MCF 10A (cell line): ENCODE measurements around the gene FSCN2. TPM values are rescaled to one million over a fixed set of nuclear protein-coding genes. Genes with fewer than 3 reads are reported as not detected.

Source experiments
- BruUV-seq: library from RNA; stranded (reverse); fragments of 400-500 nt; replicated peaks from 2 replicates; lab custom pipeline; 2021; lab: Mats Ljungman, UMichigan
- CTCF ChIA-PET: fragments of 300-600 bp; sonication (Branson Sonifier 250); formaldehyde crosslinking; extraction: SDS; loops from one replicate; lab custom pipeline; 2021; ENCODE audit warnings: antibody characterized with exemption, inconsistent platforms; lab: Yijun Ruan, JAX
- POLR2A ChIA-PET: fragments of 300-600, 350-650 bp; sonication (Branson Sonifier 250); formaldehyde crosslinking; extraction: SDS; loops from one replicate; lab custom pipeline; 2020; ENCODE audit warnings: antibody characterized with exemption, inconsistent platforms; lab: Yijun Ruan, JAX
- DNase-seq: peaks from one replicate; pipeline ENCODE4 v3.0.0-alpha.2; 2018; ENCODE audit not compliant: unreplicated experiment
- H3K27ac Mint-ChIP-seq: one replicate; pipeline ENCODE4 v1.8.0; 2022; ENCODE audit warnings: mild to moderate bottlenecking, low read depth, mixed read lengths; ENCODE audit not compliant: unreplicated experiment
- H3K27me3 Mint-ChIP-seq: one replicate; pipeline ENCODE4 v1.8.0; 2022; ENCODE audit warnings: mixed read lengths; ENCODE audit not compliant: insufficient read depth, unreplicated experiment
- H3K36me3 Mint-ChIP-seq: one replicate; pipeline ENCODE4 v1.8.0; 2022; ENCODE audit warnings: mild to moderate bottlenecking, moderate library complexity, mixed read lengths; ENCODE audit not compliant: insufficient read depth, unreplicated experiment
- H3K4me1 Mint-ChIP-seq: one replicate; pipeline ENCODE4 v1.8.0; 2022; ENCODE audit warnings: mixed read lengths; ENCODE audit not compliant: insufficient read depth, unreplicated experiment
- H3K4me3 Mint-ChIP-seq: one replicate; pipeline ENCODE4 v1.8.0; 2022; ENCODE audit warnings: mild to moderate bottlenecking, moderate library complexity, mixed read lengths; ENCODE audit not compliant: unreplicated experiment
- H3K9me3 Mint-ChIP-seq: one replicate; pipeline ENCODE4 v1.8.0; 2022; ENCODE audit warnings: mixed read lengths; ENCODE audit not compliant: unreplicated experiment
- CTCF ChIP-seq: fragments of 200-600 bp; IDR thresholded peaks from one replicate; pipeline ENCODE4 v1.8.0; 2022; ENCODE audit warnings: antibody characterized with exemption, mild to moderate bottlenecking; ENCODE audit not compliant: unreplicated experiment
- intact Hi-C: fragments of 100-400 bp; cut with micrococcal nuclease; formaldehyde crosslinking; loops from 2 replicates; pipeline ENCODE4 v1.14.1; 2022
- total RNA-seq: library from RNA; stranded (reverse); gene quantifications from 2 replicates; pipeline ENCODE4 v1.2.3, GENCODE V29; 2022

FSCN2 gene
- total RNA-seq, 1 experiment from 2014 or later: not detected

GRCh38 chr17:81556175-81556691 is 28.1 kb downstream of the FSCN2 start:
- Mint-ChIP-seq H3K4me1 (peaks cover 7% of the 10 kb centered on the region), H3K36me3 (peaks cover 59% of the 10 kb centered on the region), H3K27me3 (no peaks in the 10 kb centered on the region), H3K4me3 (no peak overlapping the region), H3K9me3 (no peaks in the 10 kb centered on the region), H3K27ac (no peak overlapping the region)
- ChIA-PET POLR2A (interaction anchor here (1.2 to 1.3 kb wide), 2 partner anchors 21 to 42 kb away, joined by 4 to 6 read pairs; no protein-coding TSS in a partner anchor), CTCF (interaction anchor here (0.7 kb wide), 1 partner anchor 13 kb away, joined by 3 read pairs; no protein-coding TSS in a partner anchor)
- DNase-seq: peak; percentile 26
- intact Hi-C loops: no loop called here
- TF ChIP-seq CTCF: no peak
- BruUV-seq: no TSS peak

GRCh38 chr17:81556863-81557262 is 28.7 kb downstream of the FSCN2 start:
- Mint-ChIP-seq H3K9me3 (no peaks in the 10 kb centered on the region), H3K27ac (no peak overlapping the region), H3K27me3 (no peaks in the 10 kb centered on the region), H3K4me3 (no peak overlapping the region), H3K4me1 (peaks cover 6% of the 10 kb centered on the region), H3K36me3 (peaks cover 62% of the 10 kb centered on the region)
- intact Hi-C loops: no loop called here
- no peak for DNase-seq
- POLR2A ChIA-PET: interaction anchor here (0.6 to 1.2 kb wide), 4 partner anchors 10 to 187 kb away, joined by 3 to 6 read pairs (median 4); no protein-coding TSS in a partner anchor
- no peak for TF ChIP-seq CTCF
- CTCF ChIA-PET: no interaction called here
- BruUV-seq: no TSS peak

- no peak for DNase-seq
- H3K4me1 Mint-ChIP-seq: peaks cover 6% of the 10 kb centered on the region
- no peaks in the 10 kb centered on the region for H3K9me3 Mint-ChIP-seq
- H3K27me3 Mint-ChIP-seq: no peaks in the 10 kb centered on the region
- no peak for TF ChIP-seq CTCF
- no peak overlapping the region for H3K27ac Mint-ChIP-seq
- H3K4me3 Mint-ChIP-seq: no peak overlapping the region
- BruUV-seq: no TSS peak
- ChIA-PET POLR2A (interaction anchor here (0.6 to 1.2 kb wide), 4 partner anchors 9 to 188 kb away, joined by 3 to 6 read pairs (median 4); no protein-coding TSS in a partner anchor), CTCF (no interaction called here)
- intact Hi-C loops: no loop called here
- peaks cover 67% of the 10 kb centered on the region for H3K36me3 Mint-ChIP-seq
These were observed 29.3 kb downstream of the FSCN2 start for GRCh38 chr17:81557276-81558114.

GRCh38 chr17:81558115-81558468 is 29.9 kb downstream of the FSCN2 start:
- Mint-ChIP-seq H3K27ac (no peak overlapping the region), H3K9me3 (no peaks in the 10 kb centered on the region), H3K4me1 (peaks cover 6% of the 10 kb centered on the region), H3K27me3 (no peaks in the 10 kb centered on the region), H3K4me3 (no peak overlapping the region), H3K36me3 (peaks cover 73% of the 10 kb centered on the region)
- ChIA-PET CTCF (no interaction called here), POLR2A (no interaction called here)
- no peak for DNase-seq
- BruUV-seq: no TSS peak
- no peak for TF ChIP-seq CTCF
- intact Hi-C loops: no loop called here
